Amniotic stem cell (primary cell): ENCODE results near the gene PPT2.
"Not testable (repeated sequence)": the region's sequence is repeated elsewhere in the genome, so short reads cannot be mapped to it uniquely, and the experiment has no call there.

Experiments used
- DNase-seq: peaks from one replicate; lab custom pipeline; 2025; lab: John Stamatoyannopoulos, UW

PPT2 gene

GRCh38 chr6:32189742-32190053, 35.8 kb downstream of the PPT2 start:
- DNase-seq = no peak

DNA sequence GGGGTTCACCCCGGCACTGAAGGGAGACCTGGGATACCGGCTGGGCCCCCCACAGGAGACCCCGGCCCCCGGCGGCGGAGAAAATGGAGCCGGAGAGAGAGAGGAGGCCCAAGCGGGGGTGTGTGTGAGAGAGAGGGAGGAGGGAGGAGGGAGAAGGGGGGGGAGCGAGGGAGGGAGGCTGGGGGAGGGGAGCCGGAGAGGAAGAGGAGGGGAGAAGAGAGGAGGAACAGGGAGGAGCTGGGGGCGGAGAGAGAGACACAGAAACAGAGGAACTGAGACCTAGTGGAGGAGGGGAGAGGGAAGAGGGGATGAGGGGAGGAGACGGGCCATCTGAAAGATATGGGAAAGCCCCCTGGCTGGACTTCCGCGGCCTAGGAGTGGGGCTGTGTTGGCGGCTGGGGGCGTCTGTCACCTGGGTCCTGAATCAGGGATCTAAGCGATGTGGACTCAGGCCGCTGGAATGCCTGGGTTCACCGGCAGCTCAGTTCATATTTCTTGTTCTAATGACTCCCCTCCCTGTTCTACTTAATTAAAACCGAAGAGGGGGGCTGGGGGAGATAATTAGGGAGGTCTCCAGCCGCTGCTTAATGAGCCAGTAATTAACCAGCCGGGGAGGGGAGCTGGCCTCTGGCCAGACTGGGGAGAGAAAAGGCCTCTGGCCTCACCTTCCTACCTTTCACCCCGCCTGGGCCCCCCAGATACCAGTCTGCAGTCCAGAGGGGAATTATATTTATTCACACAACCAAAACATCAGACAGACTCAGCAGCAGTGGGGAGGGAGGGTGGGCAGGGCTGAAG, 36.3 kb downstream of the PPT2 start, which contains the start of gene PBX2:
PBX2 (minus strand) TSS at position 149 of the 798 bp plus-strand sequence. CDS start 287 bp downstream, outside the sequence.
- DNase-seq = peak; percentile 81

- DNase-seq = no peak
Observed at GRCh38 chr6:32190911-32191677, 37.2 kb downstream of the PPT2 start.

- no peak for DNase-seq
Observed at GRCh38 chr6:32191696-32192607, 38.0 kb downstream of the PPT2 start.

DNA sequence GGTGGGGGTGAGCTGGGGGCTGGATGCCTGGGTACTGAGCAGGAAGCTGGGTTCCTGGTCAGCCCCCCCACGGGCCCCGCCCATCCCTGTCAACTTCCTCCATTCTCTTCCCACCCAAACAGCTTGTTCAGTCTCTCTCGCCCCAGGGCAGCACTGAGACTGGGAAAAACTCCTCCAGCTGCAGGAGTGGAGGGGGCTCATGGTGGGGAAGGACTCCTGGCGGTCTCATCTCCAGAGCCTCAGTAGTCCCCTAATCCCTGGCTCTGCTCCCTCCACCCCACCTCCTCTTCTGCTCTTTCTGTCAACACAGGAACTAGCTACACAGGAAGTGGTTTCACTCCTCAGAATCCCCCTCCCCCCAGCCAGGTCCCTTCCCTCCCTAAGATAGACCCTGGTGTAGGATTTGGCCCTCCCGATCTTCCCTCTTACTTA, 38.7 kb downstream of the PPT2 start, which contains the start of gene GPSM3:
GPSM3 (minus strand) TSS at position 36 of the 432 bp plus-strand sequence. CDS start 130 bp downstream, outside the sequence.
- DNase-seq = no peak

- DNase-seq = not testable (repeated sequence)
Observed at GRCh38 chr6:32193096-32193495, 39.2 kb downstream of the PPT2 start.

DNA sequence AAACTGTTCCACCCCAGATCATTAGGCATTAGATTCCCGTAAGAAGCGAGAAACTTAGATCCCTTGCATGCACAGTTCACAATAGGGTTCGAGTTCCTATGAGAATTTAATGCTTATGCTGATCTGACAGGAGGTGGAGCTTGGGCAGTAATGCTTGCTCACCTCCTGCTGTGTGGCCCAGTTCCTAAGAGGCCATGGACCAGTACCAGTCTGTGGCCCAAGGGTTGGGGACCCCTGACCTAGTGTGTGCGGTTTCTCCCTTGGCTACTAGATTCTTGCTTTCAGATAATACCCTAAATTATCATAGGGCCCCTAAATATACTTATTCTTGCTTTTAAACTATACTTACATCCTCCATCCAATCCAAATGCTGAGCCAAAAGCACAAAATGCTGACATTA, 40.4 kb downstream of the PPT2 start:
- DNase-seq = no peak

DNA sequence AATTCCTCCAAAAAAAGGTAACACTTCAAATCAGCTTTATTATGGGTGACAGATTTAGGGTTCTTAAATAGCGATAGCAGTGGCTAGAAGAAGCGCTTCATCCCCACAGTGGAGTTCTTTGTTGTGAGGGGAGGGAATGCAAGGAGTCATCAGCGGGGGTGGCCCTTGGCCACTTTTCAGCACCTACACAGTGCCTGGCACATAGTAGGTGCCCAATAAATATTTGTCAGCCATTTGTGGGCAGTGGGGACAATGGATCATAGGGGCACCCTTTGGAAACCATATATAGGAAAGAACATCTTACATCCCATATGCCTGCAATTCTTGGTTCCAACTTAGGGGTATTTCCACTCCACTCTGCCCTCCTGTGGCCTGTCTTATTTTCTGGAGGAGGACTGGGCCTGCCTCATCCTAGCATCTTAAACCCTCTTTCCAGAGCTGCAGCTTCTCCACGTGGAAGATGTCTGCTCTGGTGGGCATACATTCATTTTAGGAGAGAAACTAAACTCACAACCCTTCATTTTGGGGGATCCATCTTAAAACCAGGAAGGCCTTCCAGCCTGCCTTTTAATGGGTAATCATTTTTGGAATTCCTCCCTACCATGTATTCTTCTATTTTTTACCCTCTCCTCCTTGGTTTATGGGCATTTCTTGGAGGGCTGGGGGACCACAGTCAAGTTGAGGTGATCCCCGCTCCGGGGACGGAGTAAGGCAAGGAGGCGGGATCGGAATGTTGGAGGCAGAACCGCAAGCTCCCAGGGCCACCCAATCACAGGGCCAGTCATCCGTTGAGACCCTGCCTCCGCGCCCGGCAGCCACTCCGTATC, 41.1 kb downstream of the PPT2 start:
- peak; percentile 45 for DNase-seq

DNA sequence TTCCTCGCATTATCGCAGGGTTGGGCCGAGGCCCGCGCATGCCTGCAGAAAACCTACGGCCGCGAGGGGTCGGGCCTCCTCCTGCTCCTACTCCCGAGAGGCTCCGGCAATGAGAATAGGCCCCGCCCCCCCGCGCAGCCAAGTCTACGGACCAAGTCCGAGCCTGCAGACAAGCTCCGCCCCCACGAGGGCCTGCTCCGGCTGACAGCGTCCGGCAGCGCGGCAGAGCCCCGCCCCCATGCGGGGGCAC, 41.6 kb downstream of the PPT2 start:
- peak; percentile 98 for DNase-seq

DNA sequence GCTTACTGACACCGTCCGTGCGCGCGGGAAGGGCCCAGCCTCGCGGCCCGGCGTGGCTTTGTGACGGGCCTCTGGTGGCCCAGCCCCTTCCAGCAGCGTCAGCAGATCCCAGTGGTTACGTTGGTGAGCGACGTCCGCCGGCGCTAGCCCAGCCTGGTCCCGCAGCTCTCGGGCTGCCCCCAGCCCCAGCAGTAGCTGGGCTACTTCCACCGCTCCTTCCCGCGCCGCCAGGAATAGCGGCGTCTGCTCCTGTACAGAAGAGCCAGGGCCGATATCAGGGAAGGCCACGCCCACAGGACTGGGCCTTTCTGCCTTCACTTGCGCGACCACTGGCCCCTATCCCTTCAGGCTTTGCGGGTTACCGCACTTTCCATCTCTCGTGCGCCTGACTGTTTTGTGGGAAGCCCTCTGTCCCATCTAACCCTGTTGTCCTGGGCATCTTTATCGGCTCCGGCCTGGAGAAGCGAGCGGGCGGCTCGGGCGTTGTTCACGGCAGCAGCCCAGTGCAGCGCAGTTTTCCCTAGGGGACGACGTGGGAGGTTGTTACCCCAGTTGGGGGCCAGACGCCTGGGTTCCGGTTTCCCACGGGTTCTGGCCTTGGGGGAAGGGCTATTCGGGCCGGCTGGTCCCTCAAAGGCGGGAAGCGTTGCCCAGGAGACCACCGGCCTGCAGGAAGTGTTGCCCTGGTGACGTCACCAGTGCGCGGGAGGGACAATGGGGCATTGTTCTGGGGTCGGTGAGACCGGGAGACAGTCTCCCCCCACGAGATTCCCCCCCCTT, 42.2 kb downstream of the PPT2 start:
- DNase-seq = peak; percentile 23

DNA sequence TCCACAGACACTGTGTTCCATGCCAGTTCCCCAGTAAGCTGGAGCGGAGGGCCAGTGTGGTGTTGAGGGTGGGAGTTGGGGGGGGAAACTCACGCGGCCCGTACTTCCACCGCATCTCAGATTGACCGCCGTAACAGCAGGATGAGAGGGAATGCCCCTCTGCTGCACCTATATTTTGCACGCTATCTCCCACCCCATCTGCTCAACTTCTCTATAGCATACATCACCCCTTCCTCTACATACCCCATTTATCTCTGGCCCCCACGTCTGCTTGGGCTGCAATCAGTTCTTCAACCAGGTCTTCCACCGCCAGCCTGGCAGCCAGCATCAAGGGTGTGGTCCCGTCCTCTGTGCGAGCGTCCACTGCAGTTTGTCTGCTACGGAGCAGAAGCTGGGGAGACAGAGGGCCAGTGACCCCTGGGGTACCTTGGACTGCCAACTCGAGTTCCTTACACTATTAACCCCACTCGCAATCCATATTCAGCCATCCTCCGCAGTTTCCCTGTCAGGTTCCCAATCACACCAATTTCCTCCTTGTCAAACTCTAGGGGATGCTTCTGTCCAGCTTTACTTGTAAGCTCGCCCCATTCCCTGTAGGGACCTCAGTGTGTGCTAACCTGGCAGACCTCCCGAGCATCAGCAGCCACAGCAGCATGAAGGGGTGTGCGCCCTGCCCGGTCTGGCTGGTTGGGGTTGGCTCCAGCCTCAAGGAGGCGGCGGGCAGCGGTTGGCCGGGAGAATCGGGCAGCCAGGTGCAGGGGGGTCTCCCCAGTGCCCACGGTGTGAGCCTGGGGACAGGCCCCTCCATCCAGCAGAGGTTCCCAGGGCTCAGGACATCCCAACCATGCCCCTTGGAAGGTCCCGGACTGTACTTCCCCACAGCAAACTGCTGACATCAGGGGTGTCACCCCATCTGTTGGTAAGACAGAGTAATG, 43.0 kb downstream of the PPT2 start:
- DNase-seq = no peak

- no peak for DNase-seq
Observed at GRCh38 chr6:32198345-32198696, 44.4 kb downstream of the PPT2 start.

DNA sequence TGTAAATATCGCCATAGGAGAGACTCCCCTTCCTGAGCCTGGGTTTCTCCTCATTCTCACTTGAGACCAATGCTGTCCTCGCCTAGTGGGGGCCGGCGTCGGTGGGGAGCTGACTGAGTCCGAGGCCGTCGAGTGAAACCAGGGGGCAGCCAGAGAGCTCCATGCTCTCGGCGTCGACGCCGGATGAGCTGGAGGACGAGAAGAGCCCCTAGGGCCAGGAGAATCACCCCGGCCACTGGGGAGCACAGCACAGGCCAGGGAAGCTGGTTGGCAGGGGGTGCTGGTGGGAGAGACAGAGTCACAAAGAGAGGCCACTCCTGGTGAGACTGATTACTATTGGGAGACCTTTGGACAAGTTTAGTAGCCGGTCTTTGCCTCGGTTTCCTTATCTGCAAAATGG, 44.9 kb downstream of the PPT2 start:
- no peak for DNase-seq

GRCh38 chr6:32200711-32201475, 47.0 kb downstream of the PPT2 start:
- no peak for DNase-seq

GRCh38 chr6:32202186-32202585, 48.2 kb downstream of the PPT2 start:
- DNase-seq = no peak

DNA sequence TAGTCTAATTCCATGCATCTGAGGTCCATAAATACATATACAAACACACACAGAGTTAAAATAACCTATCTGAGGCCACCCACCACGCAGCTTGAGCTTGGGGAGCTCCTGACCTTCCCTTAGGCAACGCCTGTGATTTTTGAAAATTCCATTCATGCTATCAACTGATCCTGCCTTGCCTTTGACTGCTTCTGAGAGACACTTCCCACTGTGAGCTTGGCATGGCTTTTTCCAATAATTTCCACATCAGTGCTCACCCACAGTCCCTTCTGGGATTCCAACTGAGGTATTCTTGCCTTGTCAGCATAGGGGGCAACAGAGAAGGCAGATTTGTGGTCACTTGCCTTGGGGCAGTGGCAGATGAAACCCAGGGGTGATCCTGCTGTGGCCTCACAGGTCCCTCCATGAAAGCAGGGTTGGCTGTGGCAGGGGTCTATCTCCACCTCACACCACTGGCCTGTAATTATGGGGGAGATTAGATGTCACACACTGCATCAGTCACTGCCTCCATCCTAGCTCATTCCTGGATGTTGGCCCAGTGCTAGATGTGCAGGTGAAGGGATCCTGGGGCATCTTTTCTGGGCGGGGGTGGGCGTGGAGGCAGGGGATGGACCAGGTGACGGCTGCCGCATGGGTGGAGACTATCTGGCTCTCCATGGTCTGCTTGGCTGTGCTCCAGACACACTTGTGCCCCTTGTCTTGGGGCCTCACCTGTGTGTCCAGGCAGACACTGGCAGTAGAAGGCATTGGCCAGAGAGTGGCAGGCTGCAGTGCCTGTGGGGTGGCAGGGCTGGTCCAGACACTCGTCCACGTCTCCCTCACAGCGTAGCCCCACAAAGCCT, 49.7 kb downstream of the PPT2 start:
- no peak for DNase-seq

- DNase-seq = no peak
Observed at GRCh38 chr6:32204268-32204715, 50.4 kb downstream of the PPT2 start.

DNA sequence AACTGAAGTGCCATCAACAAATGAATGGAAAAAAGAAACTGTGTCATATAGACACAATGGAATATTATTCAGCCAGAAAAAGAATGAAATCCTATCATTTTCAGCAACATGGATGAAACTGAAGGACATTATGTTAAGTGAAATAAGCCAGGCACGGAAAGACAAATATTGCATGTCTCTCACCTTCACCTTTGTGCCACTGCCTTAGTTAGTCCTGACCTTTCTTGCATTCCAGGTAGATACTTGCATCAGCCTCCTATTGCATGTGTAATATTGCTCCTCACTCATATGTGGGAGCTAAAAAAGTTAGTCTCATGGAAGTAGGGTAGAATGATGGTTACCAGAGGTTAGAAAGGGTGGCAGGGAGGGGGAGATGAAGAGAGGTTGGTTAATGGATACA, 55.1 kb downstream of the PPT2 start:
- no peak for DNase-seq
